Upper lobe of left lung (tissue), 4 donors: Measurements from ENCODE around the gene SMIM36.

Experiments
- EP300 ChIP-seq, 4 donors: sonication (generic); formaldehyde crosslinking; IDR thresholded peaks; one replicate each; pipeline ENCODE4 v1.5.1; 2017; ENCODE audit warnings: antibody characterized with exemption in 4 of 4, control low read depth in 2 of 4
- POLR2A ChIP-seq, 4 donors: fragments of 450-650 bp; IDR thresholded peaks; one replicate each; pipeline ENCODE4 v1.5.1; 2016 to 2017; ENCODE audit warnings: antibody characterized with exemption in 4 of 4, mild to moderate bottlenecking in 2 of 4
- TF ChIP-seq, protein P1 (sequence below), 6 experiments: fragments of 450-650 bp in 4 of 6; fragments of 200-600 bp in 2 of 6; sonication (generic) in 2 of 6; IDR thresholded peaks; one replicate each; pipeline ENCODE4 v1.5.1; 2016 to 2019; ENCODE audit warnings: antibody characterized with exemption in 6 of 6

DNA sequence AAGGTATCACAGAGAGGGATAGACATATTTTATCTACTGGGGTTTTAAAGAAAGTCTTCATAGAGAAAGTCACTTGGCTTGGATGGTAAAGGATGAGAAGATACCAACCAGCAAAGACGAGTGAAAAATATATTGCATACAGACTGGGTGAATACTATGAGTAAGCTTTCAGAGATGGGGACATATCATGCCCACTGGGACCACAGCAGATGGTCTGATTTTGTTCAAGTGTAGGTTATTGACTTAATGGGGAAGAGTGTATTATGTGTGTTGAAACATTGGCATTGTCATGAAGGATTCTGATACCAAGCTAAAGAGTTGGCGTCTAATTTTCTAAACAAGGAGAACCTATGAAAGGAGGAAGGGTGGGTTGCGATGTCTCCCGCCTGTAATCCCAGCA is 75.8 kb downstream of the SMIM36 start:
- TF ChIP-seq, protein P1, sequence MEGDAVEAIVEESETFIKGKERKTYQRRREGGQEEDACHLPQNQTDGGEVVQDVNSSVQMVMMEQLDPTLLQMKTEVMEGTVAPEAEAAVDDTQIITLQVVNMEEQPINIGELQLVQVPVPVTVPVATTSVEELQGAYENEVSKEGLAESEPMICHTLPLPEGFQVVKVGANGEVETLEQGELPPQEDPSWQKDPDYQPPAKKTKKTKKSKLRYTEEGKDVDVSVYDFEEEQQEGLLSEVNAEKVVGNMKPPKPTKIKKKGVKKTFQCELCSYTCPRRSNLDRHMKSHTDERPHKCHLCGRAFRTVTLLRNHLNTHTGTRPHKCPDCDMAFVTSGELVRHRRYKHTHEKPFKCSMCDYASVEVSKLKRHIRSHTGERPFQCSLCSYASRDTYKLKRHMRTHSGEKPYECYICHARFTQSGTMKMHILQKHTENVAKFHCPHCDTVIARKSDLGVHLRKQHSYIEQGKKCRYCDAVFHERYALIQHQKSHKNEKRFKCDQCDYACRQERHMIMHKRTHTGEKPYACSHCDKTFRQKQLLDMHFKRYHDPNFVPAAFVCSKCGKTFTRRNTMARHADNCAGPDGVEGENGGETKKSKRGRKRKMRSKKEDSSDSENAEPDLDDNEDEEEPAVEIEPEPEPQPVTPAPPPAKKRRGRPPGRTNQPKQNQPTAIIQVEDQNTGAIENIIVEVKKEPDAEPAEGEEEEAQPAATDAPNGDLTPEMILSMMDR (IDR thresholded peaks at IDR 0.05) = no peak
- TF ChIP-seq POLR2A (IDR thresholded peaks at IDR 0.05) = no peak
- no peak for TF ChIP-seq EP300 (IDR thresholded peaks at IDR 0.05)
